Measurements from ENCODE around the gene RUNX1.

Gene RUNX1

GRCh38 chr21:34899302-34899701 lies 149.8 kb downstream of the RUNX1 start:
- TF ChIP-seq, protein P1, sequence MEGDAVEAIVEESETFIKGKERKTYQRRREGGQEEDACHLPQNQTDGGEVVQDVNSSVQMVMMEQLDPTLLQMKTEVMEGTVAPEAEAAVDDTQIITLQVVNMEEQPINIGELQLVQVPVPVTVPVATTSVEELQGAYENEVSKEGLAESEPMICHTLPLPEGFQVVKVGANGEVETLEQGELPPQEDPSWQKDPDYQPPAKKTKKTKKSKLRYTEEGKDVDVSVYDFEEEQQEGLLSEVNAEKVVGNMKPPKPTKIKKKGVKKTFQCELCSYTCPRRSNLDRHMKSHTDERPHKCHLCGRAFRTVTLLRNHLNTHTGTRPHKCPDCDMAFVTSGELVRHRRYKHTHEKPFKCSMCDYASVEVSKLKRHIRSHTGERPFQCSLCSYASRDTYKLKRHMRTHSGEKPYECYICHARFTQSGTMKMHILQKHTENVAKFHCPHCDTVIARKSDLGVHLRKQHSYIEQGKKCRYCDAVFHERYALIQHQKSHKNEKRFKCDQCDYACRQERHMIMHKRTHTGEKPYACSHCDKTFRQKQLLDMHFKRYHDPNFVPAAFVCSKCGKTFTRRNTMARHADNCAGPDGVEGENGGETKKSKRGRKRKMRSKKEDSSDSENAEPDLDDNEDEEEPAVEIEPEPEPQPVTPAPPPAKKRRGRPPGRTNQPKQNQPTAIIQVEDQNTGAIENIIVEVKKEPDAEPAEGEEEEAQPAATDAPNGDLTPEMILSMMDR (IDR thresholded peaks at IDR 0.05; ENCODE audit: low read depth, low read length, missing control alignments): no peak
- no peak for DNase-seq (ENCODE audit: low read depth)
- in situ Hi-C loops (cut with HindIII; ENCODE audit: low sequenced_read_pairs): loop anchor here (10.0 kb wide), 1 partner anchor 935 kb away; no protein-coding TSS in a partner anchor

GRCh38 chr21:34897828-34898227 lies 151.3 kb downstream of the RUNX1 start:
- TF ChIP-seq, protein P1 (IDR thresholded peaks at IDR 0.05; ENCODE audit: low read depth, low read length, missing control alignments): no peak
- no peak for DNase-seq (ENCODE audit: low read depth)
- in situ Hi-C loops (cut with HindIII; ENCODE audit: low sequenced_read_pairs): loop anchor here (10.0 kb wide), 1 partner anchor 937 kb away; no protein-coding TSS in a partner anchor
- no peak overlapping the region for H3K4me3 ChIP-seq (ENCODE audit: low read depth, low read length)

More at GRCh38 chr21:34899302-34899701, 149.8 kb downstream of the RUNX1 start:
- no peak overlapping the region for H3K4me3 ChIP-seq (ENCODE audit: low read depth, low read length)

DNA sequence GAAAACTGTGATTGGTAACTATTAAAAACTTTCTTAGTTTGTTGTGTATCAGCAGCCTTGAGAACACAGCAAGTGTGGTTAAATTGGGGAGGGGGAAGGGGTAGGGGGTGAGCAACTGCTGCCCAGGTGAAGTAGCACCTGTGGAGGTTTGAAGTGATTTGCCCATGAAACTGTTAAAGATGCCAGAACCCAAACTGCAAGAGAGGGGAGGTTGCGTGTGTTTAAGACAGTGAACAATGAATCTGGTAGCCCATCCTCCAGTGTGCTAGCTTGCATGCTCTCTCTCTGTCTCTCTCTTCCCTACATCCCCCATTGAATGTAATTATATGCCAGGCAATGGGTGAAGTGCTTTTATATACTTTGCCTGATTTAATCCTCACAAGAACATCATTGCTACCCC lies 154.7 kb downstream of the RUNX1 start:
- no peak overlapping the region for H3K4me3 ChIP-seq (ENCODE audit: low read depth, low read length)
- DNase-seq (ENCODE audit: low read depth): no peak
- in situ Hi-C loops (cut with HindIII; ENCODE audit: low sequenced_read_pairs): loop anchor here (10.0 kb wide), 1 partner anchor 940 kb away; no protein-coding TSS in a partner anchor
- TF ChIP-seq, protein P1 (IDR thresholded peaks at IDR 0.05; ENCODE audit: low read depth, low read length, missing control alignments): no peak

DNA sequence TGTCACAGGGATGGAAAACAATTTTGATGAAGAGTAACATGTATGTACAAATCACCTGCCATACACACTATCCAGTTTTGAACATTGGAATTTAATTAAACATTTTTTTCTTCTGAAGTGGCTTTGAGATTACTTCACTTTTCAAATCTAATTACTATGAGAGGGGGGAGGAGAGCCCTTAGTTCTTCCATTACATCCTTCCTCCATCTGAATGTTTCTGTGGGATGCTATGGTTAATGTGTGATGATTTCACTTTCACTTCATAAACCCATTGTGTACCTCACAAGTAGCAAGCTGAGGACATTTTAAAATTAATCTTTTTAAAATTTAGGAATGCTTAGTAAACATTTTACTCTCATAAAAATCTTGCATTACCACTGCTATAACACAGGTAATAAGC lies 156.9 kb downstream of the RUNX1 start:
- in situ Hi-C loops (cut with HindIII; ENCODE audit: low sequenced_read_pairs): loop anchor here (10.0 kb wide), 1 partner anchor 943 kb away; no protein-coding TSS in a partner anchor
- DNase-seq (ENCODE audit: low read depth): no peak
- TF ChIP-seq, protein P1 (IDR thresholded peaks at IDR 0.05; ENCODE audit: low read depth, low read length, missing control alignments): no peak
- H3K4me3 ChIP-seq (ENCODE audit: low read depth, low read length): no peak overlapping the region

DNA sequence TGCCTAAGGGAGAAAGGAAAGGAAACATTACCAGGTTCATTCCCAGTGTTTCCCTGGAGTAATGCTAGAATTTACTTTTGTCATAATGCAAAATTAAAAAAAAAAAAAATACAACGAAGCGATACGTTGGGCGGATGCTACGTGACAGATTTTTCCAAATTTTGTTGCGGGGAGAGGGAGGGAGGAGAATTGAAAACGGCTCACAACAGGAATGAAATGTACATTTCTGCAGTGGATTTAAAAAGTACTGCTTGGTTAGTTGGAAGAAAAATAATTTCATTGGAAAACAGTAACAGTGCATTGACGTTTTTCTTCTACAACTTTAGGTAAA lies 157.5 kb downstream of the RUNX1 start:
- TF ChIP-seq, protein P1 (IDR thresholded peaks at IDR 0.05; ENCODE audit: low read depth, low read length, missing control alignments): no peak
- no peak for DNase-seq (ENCODE audit: low read depth)
- in situ Hi-C loops (cut with HindIII; ENCODE audit: low sequenced_read_pairs): loop anchor here (10.0 kb wide), 1 partner anchor 943 kb away; no protein-coding TSS in a partner anchor
- H3K4me3 ChIP-seq (ENCODE audit: low read depth, low read length): peak overlapping the region; percentile 89

DNA sequence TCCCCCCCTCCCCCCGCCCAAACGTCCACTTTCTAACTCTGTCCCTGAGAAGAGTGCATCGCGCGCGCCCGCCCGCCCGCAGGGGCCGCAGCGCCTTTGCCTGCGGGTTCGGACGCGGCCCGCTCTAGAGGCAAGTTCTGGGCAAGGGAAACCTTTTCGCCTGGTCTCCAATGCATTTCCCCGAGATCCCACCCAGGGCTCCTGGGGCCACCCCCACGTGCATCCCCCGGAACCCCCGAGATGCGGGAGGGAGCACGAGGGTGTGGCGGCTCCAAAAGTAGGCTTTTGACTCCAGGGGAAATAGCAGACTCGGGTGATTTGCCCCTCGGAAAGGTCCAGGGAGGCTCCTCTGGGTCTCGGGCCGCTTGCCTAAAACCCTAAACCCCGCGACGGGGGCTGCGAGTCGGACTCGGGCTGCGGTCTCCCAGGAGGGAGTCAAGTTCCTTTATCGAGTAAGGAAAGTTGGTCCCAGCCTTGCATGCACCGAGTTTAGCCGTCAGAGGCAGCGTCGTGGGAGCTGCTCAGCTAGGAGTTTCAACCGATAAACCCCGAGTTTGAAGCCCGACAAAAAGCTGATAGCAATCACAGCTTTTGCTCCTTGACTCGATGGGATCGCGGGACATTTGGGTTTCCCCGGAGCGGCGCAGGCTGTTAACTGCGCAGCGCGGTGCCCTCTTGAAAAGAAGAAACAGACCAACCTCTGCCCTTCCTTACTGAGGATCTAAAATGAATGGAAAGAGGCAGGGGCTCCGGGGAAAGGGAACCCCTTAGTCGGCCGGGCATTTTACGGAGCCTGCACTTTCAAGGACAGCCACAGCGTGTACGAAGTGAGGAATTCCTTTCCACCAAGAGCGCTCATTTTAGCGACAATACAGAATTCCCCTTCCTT lies 158.1 kb downstream of the RUNX1 start:
- in situ Hi-C loops (cut with HindIII; ENCODE audit: low sequenced_read_pairs): loop anchor here (10.0 kb wide), 1 partner anchor 944 kb away; no protein-coding TSS in a partner anchor
- no peak for DNase-seq (ENCODE audit: low read depth)
- H3K4me3 ChIP-seq (ENCODE audit: low read depth, low read length): peak overlapping the region; percentile 89
- TF ChIP-seq, protein P1 (IDR thresholded peaks at IDR 0.05; ENCODE audit: low read depth, low read length, missing control alignments): peak; percentile 16
